HepG2 (cell line): ENCODE data around the gene KIAA1328. TPM values are rescaled to one million over a fixed set of nuclear protein-coding genes. Genes with fewer than 3 reads are reported as not detected.

Source experiments
- ATAC-seq: fragments of 200-7000 bp; cut with Tn5 transposase; 3 replicates; pipeline ENCODE4 v1.9.1; 2020; ENCODE audit warnings: mild to moderate bottlenecking, moderate library complexity
- BruUV-seq: library from RNA; stranded (reverse); fragments of 400-500 nt; replicated peaks from 2 replicates; lab custom pipeline; 2021; lab: Mats Ljungman, UMichigan
- CTCF ChIA-PET: fragments of 300-600 bp; formaldehyde crosslinking; extraction: SDS; loops from one replicate; lab custom pipeline; 2021; ENCODE audit warnings: low total read pairs, inconsistent platforms, low intra/inter-chr PET ratio; lab: Yijun Ruan, JAX
- POLR2A ChIA-PET: fragments of 350-600 bp; sonication (Branson Sonifier 250); formaldehyde crosslinking; loops from one replicate; lab custom pipeline; 2020; ENCODE audit warnings: antibody characterized with exemption, inconsistent platforms; lab: Yijun Ruan, JAX
- DNase-seq: peaks from one replicate; pipeline ENCODE4 v3.0.0-alpha.2; 2015; ENCODE audit warnings: low spot score
- FAIRE-seq: peaks from 3 replicates; lab custom pipeline; 2011; peaks lifted over from hg19 to GRCh38; lab: Jason Lieb, UNC
- H2AFZ ChIP-seq: one replicate; pipeline ENCODE4 v1.6.1; 2011; ENCODE audit warnings: low read length, inconsistent platforms
- H3K27ac ChIP-seq: fragments of 300-600 bp; 3 replicates; pipeline ENCODE4 v1.8.0; 2011; ENCODE audit warnings: mixed run types, mild to moderate bottlenecking, mixed read lengths, low read length, inconsistent platforms; ENCODE audit not compliant: insufficient read depth; ENCODE audit errors: extremely low read length
- H3K27me3 ChIP-seq, 2 experiments: fragments of 200-600 bp in 1 of 2; 2 replicates in 1 of 2; 3 replicates in 1 of 2; pipeline versions ENCODE4 v1.6.0 to v1.8.0; 2011; ENCODE audit warnings: low read length in 2 of 2, mild to moderate bottlenecking in 2 of 2, moderate library complexity in 2 of 2, inconsistent platforms in 1 of 2; ENCODE audit not compliant: insufficient read depth in 2 of 2, control insufficient read depth in 1 of 2
- H3K36me3 ChIP-seq, 2 experiments: fragments of 200-600 bp in 1 of 2; replicated peaks in 1 of 2; 2 replicates in 1 of 2; 3 replicates in 1 of 2; pipeline versions ENCODE4 v1.5.1 to v1.8.0; 2011; ENCODE audit warnings: low read length in 2 of 2, inconsistent platforms in 1 of 2; ENCODE audit not compliant: insufficient read depth in 2 of 2, control insufficient read depth in 1 of 2
- H3K4me1 ChIP-seq: 2 replicates; pipeline ENCODE4 v1.5.1; 2012; ENCODE audit warnings: low read length, inconsistent platforms; ENCODE audit not compliant: insufficient read depth
- H3K4me2 ChIP-seq: 2 replicates; pipeline ENCODE4 v1.6.0; 2011; ENCODE audit warnings: low read depth, low read length, inconsistent platforms
- H3K4me3 ChIP-seq, 3 experiments: fragments of 200-600 bp in 1 of 3; sonication (generic), shearing (Covaris generic) in 1 of 3; replicated peaks in 1 of 3; 2 replicates each; pipeline ENCODE4 v1.5.1; 2011 to 2016; ENCODE audit warnings: low read length in 3 of 3, inconsistent platforms in 2 of 3, low read depth in 2 of 3, mild to moderate bottlenecking in 2 of 3, control low read depth in 1 of 3, mixed read lengths in 1 of 3; ENCODE audit not compliant: insufficient read depth in 1 of 3
- H3K79me2 ChIP-seq: one replicate; pipeline ENCODE4 v1.6.1; 2011; ENCODE audit warnings: low read length, inconsistent platforms; ENCODE audit not compliant: insufficient read depth
- H3K9ac ChIP-seq: 2 replicates; pipeline ENCODE4 v1.6.0; 2011; ENCODE audit warnings: mild to moderate bottlenecking, low read depth, low read length, inconsistent platforms; ENCODE audit not compliant: insufficient read depth
- H3K9me3 ChIP-seq: 2 replicates; pipeline ENCODE4 v1.5.1; 2012; ENCODE audit warnings: mild to moderate bottlenecking, low read length
- H4K20me1 ChIP-seq: 2 replicates; pipeline ENCODE4 v1.6.0; 2011; ENCODE audit warnings: inconsistent platforms, mild to moderate bottlenecking, low read length, moderate library complexity; ENCODE audit not compliant: insufficient read depth
- ATAD3A ChIP-seq: sonication (generic); formaldehyde crosslinking; IDR thresholded peaks from 2 replicates; pipeline ENCODE4 v1.4.0; 2020; ENCODE audit warnings: missing genetic modification reagents
- ERF ChIP-seq: IDR thresholded peaks from 2 replicates; pipeline ENCODE4 v1.6.1; 2018; ENCODE audit warnings: missing biosample characterization, missing genetic modification reagents
- FOXK2 ChIP-seq: fragments of 450-650 bp; IDR thresholded peaks from 2 replicates; pipeline ENCODE4 v1.6.1; 2016
- IRF1 ChIP-seq: sonication (generic); formaldehyde crosslinking; IDR thresholded peaks from 2 replicates; pipeline ENCODE4 v1.4.0; 2020; ENCODE audit warnings: low read depth, mild to moderate bottlenecking, missing genetic modification reagents
- JARID2 ChIP-seq: sonication (generic); formaldehyde crosslinking; IDR thresholded peaks from 2 replicates; pipeline ENCODE4 v1.8.1; 2023; ENCODE audit warnings: missing genetic modification reagents, inconsistent platforms; ENCODE audit not compliant: insufficient replicate concordance
- KDM4B ChIP-seq: sonication (generic); formaldehyde crosslinking; IDR thresholded peaks from 2 replicates; pipeline ENCODE4 v1.4.0; 2020; ENCODE audit warnings: missing genetic modification reagents
- RBM39 ChIP-seq: fragments of 200-400 bp; formaldehyde crosslinking; IDR thresholded peaks from one replicate; pipeline ENCODE4 v1.6.1; 2018; ENCODE audit warnings: antibody characterized with exemption, mild to moderate bottlenecking, low read depth, low read length; ENCODE audit not compliant: poor library complexity, severe bottlenecking
- SOX6 ChIP-seq, 2 experiments: fragments of 450-650 bp in 1 of 2; sonication (generic) in 1 of 2; formaldehyde crosslinking in 1 of 2; IDR thresholded peaks; 2 replicates each; pipeline versions ENCODE4 v1.4.0 to v1.6.1; 2017 to 2020; ENCODE audit warnings: antibody characterized with exemption in 1 of 2, mild to moderate bottlenecking in 1 of 2, missing genetic modification reagents in 1 of 2
- WIZ ChIP-seq: sonication (generic); formaldehyde crosslinking; IDR thresholded peaks from 2 replicates; pipeline ENCODE4 v1.5.1; 2020; ENCODE audit warnings: mild to moderate bottlenecking, missing genetic modification reagents
- ZC3H4 ChIP-seq: sonication (generic); formaldehyde crosslinking; IDR thresholded peaks from 2 replicates; pipeline ENCODE4 v1.4.0; 2020; ENCODE audit warnings: missing genetic modification reagents, borderline replicate concordance
- ZFP36L2 ChIP-seq: sonication (generic); formaldehyde crosslinking; IDR thresholded peaks from 2 replicates; pipeline ENCODE4 v1.4.0; 2020; ENCODE audit warnings: missing genetic modification reagents
- ZNF557 ChIP-seq: sonication (generic); formaldehyde crosslinking; IDR thresholded peaks from 2 replicates; pipeline ENCODE4 v1.4.0; 2020; ENCODE audit warnings: missing genetic modification reagents
- ZNF563 ChIP-seq: sonication (generic); formaldehyde crosslinking; IDR thresholded peaks from 2 replicates; pipeline ENCODE4 v1.8.0; 2022; ENCODE audit warnings: mild to moderate bottlenecking, moderate library complexity, missing genetic modification reagents
- ZNF574 ChIP-seq: sonication (generic); formaldehyde crosslinking; IDR thresholded peaks from 2 replicates; pipeline ENCODE4 v1.4.0; 2020; ENCODE audit warnings: missing genetic modification reagents
- ZNF780A ChIP-seq: sonication (generic); formaldehyde crosslinking; IDR thresholded peaks from 2 replicates; pipeline ENCODE4 v1.8.0; 2022; ENCODE audit warnings: mild to moderate bottlenecking, missing genetic modification reagents, moderate library complexity
- WGBS: methylation state at CpG from one replicate; pipeline ENCODE4 v1.1.6; 2017; ENCODE audit warnings: low lambda C conversion rate; 5-methylcytosine and 5-hydroxymethylcytosine counted together
- in situ Hi-C: cut with HindIII; loops from 2 replicates; pipeline ENCODE4 v1.10.0; 2017; ENCODE audit warnings: low pct_unique_long_range_greater_than_20kb; ENCODE audit not compliant: extremely low pct_ligation_motif_present
- intact Hi-C: fragments of 100-400 bp; cut with micrococcal nuclease; formaldehyde crosslinking; loops from one replicate; pipeline ENCODE4 v1.10.0; 2022; ENCODE audit not compliant: unreplicated experiment
- polyA plus RNA-seq, 8 experiments: library from polyadenylated mRNA; depleted of rRNA in 3 of 8; stranded (reverse) in 7 of 8; unstranded in 1 of 8; fragments of >200 nt; fragmentation: Illumina TruSeq in 4 of 8; extraction: Trizol in 4 of 8; gene quantifications; 2 replicates each; pipeline versions ENCODE4 v1.2.1 to v1.2.3, GENCODE V29; 2011 to 2016; ENCODE audit warnings: low read depth in 4 of 8, missing spikeins in 1 of 8, mixed read lengths in 1 of 8; ENCODE audit not compliant: insufficient read depth in 1 of 8
- total RNA-seq, 5 experiments: library from RNA; depleted of rRNA; stranded (reverse); fragments of >200 nt; fragmentation: Illumina TruSeq; extraction: Trizol; gene quantifications; 2 replicates each; pipeline ENCODE4 v1.2.3, GENCODE V29; 2016; ENCODE audit warnings: low read depth in 1 of 5
- TF ChIP-seq, protein P1 (sequence below): sonication (generic); formaldehyde crosslinking; IDR thresholded peaks from 2 replicates; pipeline ENCODE4 v1.4.0; 2020; ENCODE audit warnings: mild to moderate bottlenecking, missing genetic modification reagents
- TF ChIP-seq, protein P2 (sequence below): sonication (generic); formaldehyde crosslinking; IDR thresholded peaks from 2 replicates; pipeline ENCODE4 v1.5.0; 2020; ENCODE audit warnings: mild to moderate bottlenecking, low read depth, missing genetic modification reagents, borderline replicate concordance

Gene KIAA1328
- total and polyA plus RNA-seq, 2 of the 13 experiments (the other 11 are each of a cell fraction or from before 2014, with no cell fraction given), result 4.1 to 6.0 TPM

- DNase-seq (no peak), FAIRE-seq (no peak), ATAC-seq (no peak)
- no peak overlapping the region for H3K9ac ChIP-seq
- ChIA-PET POLR2A (no interaction called here), CTCF (no interaction called here)
- WGBS, result 94% methylated on average over 3 of the region's 4 CpGs
- no peak overlapping the region for H3K4me2 ChIP-seq
- H3K9me3 ChIP-seq, result no peaks in the 10 kb centered on the region
- no peak for TF ChIP-seq ZNF563 (CRISPR knock-in tag)
- TF ChIP-seq ZNF574 (CRISPR knock-in tag), result no peak
- TF ChIP-seq FOXK2, result no peak
- no peak for TF ChIP-seq IRF1 (CRISPR knock-in tag)
- no peak for TF ChIP-seq ERF (CRISPR knock-in tag)
- no peak for TF ChIP-seq ATAD3A (CRISPR knock-in tag)
- TF ChIP-seq, protein P1, sequence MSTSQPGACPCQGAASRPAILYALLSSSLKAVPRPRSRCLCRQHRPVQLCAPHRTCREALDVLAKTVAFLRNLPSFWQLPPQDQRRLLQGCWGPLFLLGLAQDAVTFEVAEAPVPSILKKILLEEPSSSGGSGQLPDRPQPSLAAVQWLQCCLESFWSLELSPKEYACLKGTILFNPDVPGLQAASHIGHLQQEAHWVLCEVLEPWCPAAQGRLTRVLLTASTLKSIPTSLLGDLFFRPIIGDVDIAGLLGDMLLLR (CRISPR knock-in tag), result no peak
- TF ChIP-seq SOX6 (IDR thresholded peaks at IDR 0.05), result no peak
- no peak for TF ChIP-seq SOX6 (CRISPR knock-in tag; IDR thresholded peaks at IDR 0.05)
- no peak for TF ChIP-seq WIZ (CRISPR knock-in tag)
- no peak for TF ChIP-seq ZNF780A (CRISPR knock-in tag)
- no peak for TF ChIP-seq KDM4B (CRISPR knock-in tag)
- TF ChIP-seq RBM39, result no peak
- no peak for TF ChIP-seq ZFP36L2
- TF ChIP-seq ZNF557 (CRISPR knock-in tag), result no peak
- TF ChIP-seq JARID2 (CRISPR knock-in tag), result no peak
- no peak for TF ChIP-seq ZC3H4 (CRISPR knock-in tag)
- TF ChIP-seq, protein P2, sequence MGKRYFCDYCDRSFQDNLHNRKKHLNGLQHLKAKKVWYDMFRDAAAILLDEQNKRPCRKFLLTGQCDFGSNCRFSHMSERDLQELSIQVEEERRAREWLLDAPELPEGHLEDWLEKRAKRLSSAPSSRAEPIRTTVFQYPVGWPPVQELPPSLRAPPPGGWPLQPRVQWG, result no peak
- H3K27ac ChIP-seq, result no peak overlapping the region
- H3K4me3 ChIP-seq, result no peak overlapping the region
- H3K4me1 ChIP-seq, result no peaks in the 10 kb centered on the region
- no peaks in the 10 kb centered on the region for H3K27me3 ChIP-seq
- no peaks in the 10 kb centered on the region for H4K20me1 ChIP-seq
- no peak overlapping the region for H2AFZ ChIP-seq
- H3K79me2 ChIP-seq, result no peaks in the 10 kb centered on the region
- no TSS peak for BruUV-seq
- H3K36me3 ChIP-seq, result no peaks in the 10 kb centered on the region
- intact Hi-C loops (no loop called here), in situ Hi-C loops (loop anchor here (25.0 kb wide), 1 partner anchor 556 kb away; no protein-coding TSS in a partner anchor)
Measured at GRCh38 chr18:36931106-36931505, 102.2 kb downstream of the KIAA1328 start.
